ENCODE data around the gene FBXO34. TPM values are rescaled to one million over a fixed set of nuclear protein-coding genes. Genes with fewer than 3 reads are reported as not detected.

FBXO34 gene
- total and polyA plus RNA-seq, 12 donors: 5.9 to 31.0 (median 18.5) TPM

DNA sequence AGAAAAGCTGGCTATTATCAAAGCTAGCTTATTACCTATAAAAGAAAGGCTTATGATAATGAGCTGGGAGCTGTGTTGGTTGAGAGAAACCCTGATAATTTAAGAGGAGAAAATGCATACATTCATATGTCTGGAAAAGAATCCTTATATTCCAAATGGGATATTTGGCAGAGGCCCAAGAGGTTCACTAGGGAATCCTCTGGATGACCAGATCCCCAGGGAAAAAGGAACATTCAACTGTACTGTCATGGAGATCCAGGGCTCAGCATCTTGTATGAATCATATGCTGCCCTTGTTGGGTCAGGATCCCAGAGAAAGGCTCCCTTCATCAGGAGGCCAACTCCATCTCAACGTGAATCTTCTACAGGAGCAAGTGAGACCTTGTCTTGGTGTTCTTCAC, 16.6 kb upstream of the FBXO34 start:
- no peaks in the 10 kb centered on the region for H3K36me3 ChIP-seq (replicated peaks in 1 of 2)
- no peaks in the 10 kb centered on the region for H3K9me3 ChIP-seq (replicated peaks in 1 of 3)
- WGBS, 4 donors: 62 to 100% (median 66%) methylated on average over 1 of the region's 1 CpG
- no peak overlapping the region for H3K27ac ChIP-seq
- H3K4me1 ChIP-seq (replicated peaks in 1 of 2): no peaks in the 10 kb centered on the region
- no peak overlapping the region for H3K4me3 ChIP-seq
- intact Hi-C loops (cut with DNase I): loop anchor here in 1 of 2 donors (10.0 kb wide), 1 partner anchor 170 kb away; no protein-coding TSS in a partner anchor
- no peak for DNase-seq
- H3K27me3 ChIP-seq: no peaks in the 10 kb centered on the region
- TF ChIP-seq, protein P1, sequence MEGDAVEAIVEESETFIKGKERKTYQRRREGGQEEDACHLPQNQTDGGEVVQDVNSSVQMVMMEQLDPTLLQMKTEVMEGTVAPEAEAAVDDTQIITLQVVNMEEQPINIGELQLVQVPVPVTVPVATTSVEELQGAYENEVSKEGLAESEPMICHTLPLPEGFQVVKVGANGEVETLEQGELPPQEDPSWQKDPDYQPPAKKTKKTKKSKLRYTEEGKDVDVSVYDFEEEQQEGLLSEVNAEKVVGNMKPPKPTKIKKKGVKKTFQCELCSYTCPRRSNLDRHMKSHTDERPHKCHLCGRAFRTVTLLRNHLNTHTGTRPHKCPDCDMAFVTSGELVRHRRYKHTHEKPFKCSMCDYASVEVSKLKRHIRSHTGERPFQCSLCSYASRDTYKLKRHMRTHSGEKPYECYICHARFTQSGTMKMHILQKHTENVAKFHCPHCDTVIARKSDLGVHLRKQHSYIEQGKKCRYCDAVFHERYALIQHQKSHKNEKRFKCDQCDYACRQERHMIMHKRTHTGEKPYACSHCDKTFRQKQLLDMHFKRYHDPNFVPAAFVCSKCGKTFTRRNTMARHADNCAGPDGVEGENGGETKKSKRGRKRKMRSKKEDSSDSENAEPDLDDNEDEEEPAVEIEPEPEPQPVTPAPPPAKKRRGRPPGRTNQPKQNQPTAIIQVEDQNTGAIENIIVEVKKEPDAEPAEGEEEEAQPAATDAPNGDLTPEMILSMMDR (IDR thresholded peaks at IDR 0.05): no peak
- no peak for TF ChIP-seq POLR2A (IDR thresholded peaks at IDR 0.05)

DNA sequence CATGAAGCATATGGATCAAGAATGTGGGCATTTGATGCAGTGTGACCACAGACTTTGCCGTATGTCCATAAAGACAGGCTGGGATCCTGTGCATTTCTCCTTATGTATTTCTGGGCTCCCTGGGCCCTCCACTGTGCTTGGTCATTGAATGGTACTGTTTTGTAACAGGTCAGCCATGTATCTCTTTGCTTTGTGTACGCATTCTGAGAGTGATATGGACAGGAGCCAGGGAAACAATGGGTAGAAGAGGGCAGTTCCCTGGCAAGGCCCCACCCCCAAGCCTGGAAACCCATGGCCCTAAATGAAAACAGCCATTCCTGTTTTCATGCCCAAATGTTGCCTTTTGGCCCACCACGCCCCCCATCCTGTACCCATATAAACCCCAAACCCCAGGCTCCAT, 15.2 kb upstream of the FBXO34 start:
- TF ChIP-seq POLR2A (IDR thresholded peaks at IDR 0.05): no peak
- TF ChIP-seq, protein P1 (IDR thresholded peaks at IDR 0.05): no peak
- no peaks in the 10 kb centered on the region for H3K27me3 ChIP-seq
- H3K4me3 ChIP-seq: no peak overlapping the region
- no peaks in the 10 kb centered on the region for H3K9me3 ChIP-seq (replicated peaks in 1 of 3)
- no peak overlapping the region for H3K27ac ChIP-seq
- intact Hi-C loops (cut with DNase I): loop anchor here in 1 of 2 donors (10.0 kb wide), 1 partner anchor 169 kb away; no protein-coding TSS in a partner anchor
- no peak for DNase-seq
- 76 to 91% (median 87%) methylated on average over 3 of the region's 3 CpGs for WGBS, 4 donors
- H3K4me1 ChIP-seq (replicated peaks in 1 of 2): no peaks in the 10 kb centered on the region
- H3K36me3 ChIP-seq (replicated peaks in 1 of 2): no peaks in the 10 kb centered on the region

DNA sequence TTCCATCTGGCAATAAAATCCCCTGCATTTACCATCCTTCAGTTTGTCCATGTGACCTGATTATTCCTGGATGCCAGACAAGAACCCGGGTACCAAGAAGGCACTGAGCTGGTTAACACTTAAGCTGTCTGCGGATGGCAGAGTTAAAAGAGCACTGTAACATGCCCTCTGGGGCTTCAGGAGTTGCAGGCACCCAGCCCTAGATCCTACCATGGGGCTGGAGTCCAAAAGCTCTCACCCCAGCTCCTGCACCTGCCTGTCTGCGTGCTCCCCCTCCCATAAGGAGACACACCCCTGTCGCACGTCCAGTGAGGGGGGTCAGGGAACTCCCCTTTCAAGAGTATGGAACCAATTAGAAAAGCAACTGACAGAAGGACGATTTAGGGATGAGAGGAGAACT, 14.6 kb upstream of the FBXO34 start:
- no peaks in the 10 kb centered on the region for H3K4me1 ChIP-seq (replicated peaks in 1 of 2)
- no peaks in the 10 kb centered on the region for H3K9me3 ChIP-seq (replicated peaks in 1 of 3)
- no peaks in the 10 kb centered on the region for H3K36me3 ChIP-seq (replicated peaks in 1 of 2)
- DNase-seq: no peak
- intact Hi-C loops (cut with DNase I): loop anchor here in 1 of 2 donors (10.0 kb wide), 1 partner anchor 168 kb away; no protein-coding TSS in a partner anchor
- H3K4me3 ChIP-seq: no peak overlapping the region
- 40 to 53% (median 44%) methylated on average over 5 to 6 of the region's 6 CpGs for WGBS, 4 donors
- no peaks in the 10 kb centered on the region for H3K27me3 ChIP-seq
- TF ChIP-seq, protein P1 (IDR thresholded peaks at IDR 0.05): no peak
- no peak for TF ChIP-seq POLR2A (IDR thresholded peaks at IDR 0.05)
- no peak overlapping the region for H3K27ac ChIP-seq

GRCh38 chr14:55265197-55265596, 6.0 kb upstream of the FBXO34 start:
- Histone ChIP-seq H3K9me3 (replicated peaks in 1 of 3) (no peaks in the 10 kb centered on the region), H3K36me3 (replicated peaks in 1 of 2) (no peaks in the 10 kb centered on the region), H3K27ac (no peak overlapping the region), H3K27me3 (no peaks in the 10 kb centered on the region), H3K4me3 (no peak overlapping the region), H3K4me1 (replicated peaks in 1 of 2) (no peaks in the 10 kb centered on the region)
- 64 to 90% (median 69%) methylated on average over 4 of the region's 4 CpGs for WGBS, 4 donors
- intact Hi-C loops (cut with DNase I): no loop called here
- no peak for DNase-seq
- TF ChIP-seq, protein P1 (IDR thresholded peaks at IDR 0.05): no peak
- TF ChIP-seq POLR2A (IDR thresholded peaks at IDR 0.05): no peak

Data from adrenal gland (tissue), 12 donors.